ENCODE measurements around the gene KRTAP10-5. TPM values are rescaled to one million over a fixed set of nuclear protein-coding genes. Genes with fewer than 3 reads are reported as not detected.
"Not testable (repeated sequence)": the region's sequence is repeated elsewhere in the genome, so short reads cannot be mapped to it uniquely, and the experiment has no call there.

The KRTAP10-5 gene, protein sequence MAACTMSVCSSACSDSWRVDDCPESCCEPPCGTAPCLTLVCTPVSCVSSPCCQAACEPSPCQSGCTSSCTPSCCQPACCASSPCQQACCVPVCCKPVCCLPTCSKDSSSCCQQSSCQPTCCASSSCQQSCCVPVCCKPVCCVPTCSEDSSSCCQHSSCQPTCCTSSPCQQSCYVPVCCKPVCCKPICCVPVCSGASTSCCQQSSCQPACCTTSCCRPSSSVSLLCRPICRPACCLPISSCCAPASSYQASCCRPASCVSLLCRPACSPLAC
- polyA plus RNA-seq (ENCODE audit: insufficient read length in 3 of 3): not detected

DNA sequence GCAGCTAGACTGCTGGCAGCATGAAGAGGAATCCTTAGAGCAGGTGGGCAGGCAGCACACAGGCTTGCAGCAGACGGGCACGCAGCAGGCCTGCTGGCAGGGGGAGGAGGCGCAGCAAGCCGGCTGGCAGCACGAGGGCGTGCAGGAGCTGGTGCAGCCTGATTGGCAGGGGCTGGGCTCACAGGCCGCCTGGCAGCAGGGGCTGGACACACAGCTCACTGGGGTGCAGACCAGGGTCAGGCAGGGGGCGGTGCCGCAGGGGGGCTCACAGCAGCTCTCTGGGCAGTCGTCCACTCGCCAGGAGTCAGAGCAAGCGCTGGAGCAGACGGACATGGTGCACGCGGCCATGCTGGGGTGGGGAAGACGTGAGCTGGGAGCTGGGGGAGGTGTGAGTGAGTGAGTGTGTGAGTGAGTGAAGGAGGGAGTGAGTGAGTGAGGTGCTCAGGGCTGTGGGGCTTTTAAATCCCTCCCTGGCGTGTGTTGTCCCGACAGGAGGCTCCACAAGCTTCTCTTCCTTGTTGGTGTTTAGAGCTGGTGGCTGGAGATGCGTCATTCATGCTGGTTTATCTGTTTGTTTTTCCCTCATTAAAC is at the start of gene KRTAP10-5:
Gene KRTAP10-5, minus strand, starts transcription at position 374 of the 591 bp plus-strand sequence. Its CDS starts 26 bp downstream, at position 348.
- not testable (repeated sequence) for DNase-seq (ENCODE audit: low read depth in 3 of 3, low spot score in 2 of 3)

DNA sequence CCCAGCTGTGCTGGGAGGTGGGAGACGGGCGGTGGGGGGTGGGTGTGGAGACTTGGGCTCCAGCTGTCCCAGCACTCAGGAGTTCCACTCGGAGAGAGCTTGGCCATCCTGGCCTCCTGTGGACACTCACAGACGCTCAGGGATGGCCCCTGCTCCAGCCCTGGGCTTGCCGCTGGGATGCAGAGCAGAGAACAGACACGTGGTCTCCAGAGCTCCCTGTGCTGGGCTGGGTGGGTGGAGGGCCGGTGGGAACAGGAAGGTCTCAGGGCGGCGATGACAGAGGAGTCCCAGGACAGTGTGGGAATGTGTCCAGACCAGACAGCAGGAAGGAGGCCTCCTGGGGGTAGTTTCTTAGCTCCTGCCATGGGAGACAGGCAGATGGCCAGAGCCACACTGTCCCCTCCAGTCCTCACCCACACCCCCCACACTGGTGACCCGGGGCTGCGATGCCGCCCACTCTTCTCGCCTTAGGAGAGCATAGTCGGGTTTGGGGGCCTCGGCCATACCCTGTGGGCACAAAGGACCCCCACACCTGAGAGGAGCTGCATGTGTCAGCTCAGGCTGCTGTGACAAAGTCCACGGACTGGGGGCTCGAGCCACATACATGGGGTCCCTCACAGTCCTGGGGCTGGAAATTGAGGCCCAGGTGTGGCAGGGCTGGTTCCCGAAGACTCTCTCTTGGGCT is 48.4 kb upstream of the KRTAP10-5 start:
- no peak for DNase-seq (ENCODE audit: low read depth in 3 of 3, low spot score in 2 of 3)

DNA sequence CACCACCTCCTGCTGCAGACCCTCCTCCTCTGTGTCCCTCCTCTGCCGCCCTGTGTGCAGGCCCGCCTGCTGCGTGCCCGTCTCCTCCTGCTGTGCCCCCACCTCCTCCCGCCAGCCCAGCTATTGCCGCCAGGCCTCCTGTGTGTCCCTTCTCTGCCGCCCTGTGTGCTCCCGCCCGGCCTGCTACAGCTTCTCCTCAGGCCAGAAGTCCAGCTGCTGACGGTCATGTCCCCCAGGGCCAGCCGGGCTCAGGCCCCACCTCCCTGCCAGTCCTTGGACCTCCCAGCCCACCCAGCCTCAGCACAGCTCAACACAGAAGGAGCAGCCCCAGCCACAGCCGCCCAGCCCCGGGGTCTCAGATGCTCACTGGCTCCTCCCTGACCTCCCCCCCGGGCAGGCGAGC is 47.4 kb upstream of the KRTAP10-5 start:
- not testable (repeated sequence) for DNase-seq (ENCODE audit: low read depth in 3 of 3, low spot score in 2 of 3)

DNA sequence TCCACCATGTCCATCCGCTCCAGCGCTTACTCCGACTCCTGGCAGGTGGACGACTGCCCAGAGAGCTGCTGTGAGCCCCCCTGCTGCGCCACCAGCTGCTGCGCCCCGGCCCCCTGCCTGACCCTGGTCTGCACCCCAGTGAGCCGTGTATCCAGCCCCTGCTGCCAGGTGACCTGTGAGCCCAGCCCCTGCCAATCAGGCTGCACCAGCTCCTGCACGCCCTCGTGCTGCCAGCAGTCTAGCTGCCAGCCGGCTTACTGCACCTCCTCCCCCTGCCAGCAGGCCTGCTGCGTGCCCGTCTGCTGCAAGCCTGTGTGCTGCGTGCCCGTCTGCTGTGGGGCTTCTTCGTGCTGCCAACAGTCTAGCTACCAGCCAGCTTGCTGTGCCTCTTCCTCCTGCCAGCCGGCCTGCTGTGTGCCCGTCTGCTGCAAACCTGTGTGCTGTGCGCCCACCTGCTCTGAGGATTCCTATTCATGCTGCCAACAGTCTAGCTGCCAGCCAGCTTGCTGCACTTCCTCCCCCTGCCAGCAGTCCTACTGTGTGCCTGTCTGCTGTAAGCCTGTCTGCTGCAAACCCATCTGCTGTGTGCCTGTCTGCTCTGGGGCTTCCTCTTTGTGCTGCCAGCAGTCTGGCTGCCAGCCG is 46.9 kb upstream of the KRTAP10-5 start:
- not testable (repeated sequence) for DNase-seq (ENCODE audit: low read depth in 3 of 3, low spot score in 2 of 3)

DNA sequence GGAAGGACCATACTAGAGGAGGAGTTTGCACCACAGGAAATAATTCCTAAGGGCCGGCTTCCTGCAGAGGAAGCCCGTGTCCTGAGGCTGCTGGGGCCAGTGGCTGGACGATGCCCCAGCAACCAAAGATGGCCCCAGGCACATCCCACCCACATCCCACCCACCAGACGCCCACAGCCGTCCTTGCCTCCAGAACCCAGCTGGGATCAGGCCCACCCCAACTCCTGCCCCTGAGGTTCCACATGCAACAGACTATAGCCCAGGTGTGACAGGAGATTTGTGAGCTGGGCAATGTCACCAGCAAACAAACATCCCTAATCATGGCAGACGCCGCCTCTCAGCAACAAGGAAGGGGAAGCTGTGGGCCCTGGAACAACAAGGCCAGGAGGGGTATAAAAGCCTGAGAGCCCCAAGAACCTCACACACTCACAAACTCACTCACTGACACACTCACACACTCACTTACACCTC is 46.3 kb upstream of the KRTAP10-5 start, which contains the start of gene KRTAP10-9:
Gene KRTAP10-9, plus strand, starts transcription at position 421 of the 471 bp plus-strand sequence. CDS start 79 bp downstream, outside the sequence.
- no peak for DNase-seq (ENCODE audit: low read depth in 3 of 3, low spot score in 2 of 3)

DNA sequence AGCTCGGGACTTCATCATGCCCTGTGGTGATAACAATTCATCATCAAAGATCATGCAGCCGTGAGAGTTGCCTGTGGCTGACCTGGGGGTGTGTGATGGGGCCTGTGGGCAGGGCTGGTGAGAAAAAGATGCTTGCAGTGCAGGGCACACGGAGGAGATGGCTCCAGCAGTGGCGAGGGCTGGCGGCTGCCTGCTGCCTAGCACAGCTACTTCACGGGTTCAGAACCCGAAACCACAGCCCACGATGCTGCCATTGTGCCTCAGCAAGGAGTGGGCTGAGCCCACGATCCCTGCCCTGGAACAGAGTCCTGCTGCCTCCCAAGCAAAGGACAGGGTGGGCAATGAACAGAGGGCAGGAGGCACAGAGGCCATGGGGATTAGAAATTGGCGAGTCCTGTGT is 45.9 kb upstream of the KRTAP10-5 start:
- DNase-seq (ENCODE audit: low read depth in 3 of 3, low spot score in 2 of 3): no peak

DNA sequence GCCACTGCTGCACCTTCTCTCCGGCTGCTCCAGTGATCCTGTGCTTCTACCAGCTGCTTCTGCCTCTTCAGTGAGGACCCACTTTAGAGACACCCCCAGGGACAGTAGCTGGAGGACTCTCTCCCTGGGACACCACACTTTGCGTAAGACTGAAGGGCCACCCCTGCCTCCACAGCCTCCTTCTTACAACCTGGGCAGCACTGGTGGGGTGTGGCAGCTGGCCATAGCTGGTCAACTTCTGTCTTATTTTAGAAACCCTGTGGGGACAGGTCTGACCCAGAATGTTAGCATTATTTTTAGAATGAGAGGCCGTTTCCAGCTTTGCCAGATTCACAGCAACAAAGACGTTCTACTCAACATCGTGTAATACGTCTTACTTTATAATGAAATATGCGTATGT is 45.4 kb upstream of the KRTAP10-5 start:
- DNase-seq (ENCODE audit: low read depth in 3 of 3, low spot score in 2 of 3): no peak

DNA sequence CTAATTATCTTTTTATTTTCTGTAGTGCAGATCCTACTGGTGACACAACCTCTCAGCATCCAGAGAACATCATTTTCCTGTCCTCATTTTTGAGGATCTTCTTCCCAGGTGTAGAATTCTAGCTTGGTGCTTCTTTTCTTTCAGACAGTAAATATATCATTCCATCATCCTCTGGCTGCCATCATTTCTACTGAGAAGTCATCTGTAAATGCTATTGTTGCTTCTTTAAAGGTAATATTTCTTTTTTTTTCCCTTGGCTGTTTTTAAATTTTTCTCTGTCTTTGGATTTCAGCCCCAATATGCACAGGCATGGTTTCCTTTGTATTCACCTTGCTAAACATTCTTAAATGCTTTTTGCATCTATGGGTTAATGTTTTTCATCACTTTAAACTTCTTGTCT is 43.2 kb upstream of the KRTAP10-5 start:
- no peak for DNase-seq (ENCODE audit: low read depth in 3 of 3, low spot score in 2 of 3)

DNA sequence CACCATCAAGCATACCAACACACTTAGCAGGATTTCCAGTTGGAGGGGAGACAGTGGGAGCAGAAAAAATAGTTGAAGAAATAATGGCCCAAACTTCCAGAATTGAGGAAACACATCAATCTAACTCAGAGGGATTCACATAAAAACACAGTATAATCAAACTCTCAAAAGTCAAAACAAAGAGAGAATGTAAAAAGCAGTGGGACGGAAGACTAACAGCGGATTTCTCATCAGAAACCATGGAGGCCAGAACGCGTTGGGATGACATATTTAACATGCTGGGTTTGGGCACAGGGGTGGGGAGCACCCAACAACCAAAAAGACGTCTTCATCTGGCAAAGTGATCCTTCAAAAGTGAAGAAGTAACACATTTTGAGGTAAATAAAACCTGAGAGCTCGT is 39.5 kb upstream of the KRTAP10-5 start:
- DNase-seq (ENCODE audit: low read depth in 3 of 3, low spot score in 2 of 3): no peak

DNA sequence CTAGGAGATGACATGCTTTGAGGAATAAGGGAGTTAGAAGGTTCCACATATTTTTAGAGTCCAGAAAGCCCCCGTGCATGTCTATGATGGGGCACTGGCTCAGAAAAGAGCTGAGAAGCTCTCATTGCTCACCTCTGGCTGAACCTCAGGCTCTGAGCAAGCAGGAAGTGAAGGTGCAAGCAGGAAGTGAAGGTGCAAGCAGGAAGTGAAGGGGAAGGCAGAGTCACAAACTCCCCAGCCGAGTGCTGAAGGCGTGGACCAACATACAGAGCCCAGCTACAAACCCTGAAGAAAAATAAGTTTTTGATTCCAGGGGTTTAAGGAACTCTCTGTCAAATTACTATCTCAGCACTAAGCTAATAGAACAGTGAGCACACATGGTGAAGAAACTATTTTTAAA is 38.5 kb upstream of the KRTAP10-5 start:
- DNase-seq (ENCODE audit: low read depth in 3 of 3, low spot score in 2 of 3): no peak

DNA sequence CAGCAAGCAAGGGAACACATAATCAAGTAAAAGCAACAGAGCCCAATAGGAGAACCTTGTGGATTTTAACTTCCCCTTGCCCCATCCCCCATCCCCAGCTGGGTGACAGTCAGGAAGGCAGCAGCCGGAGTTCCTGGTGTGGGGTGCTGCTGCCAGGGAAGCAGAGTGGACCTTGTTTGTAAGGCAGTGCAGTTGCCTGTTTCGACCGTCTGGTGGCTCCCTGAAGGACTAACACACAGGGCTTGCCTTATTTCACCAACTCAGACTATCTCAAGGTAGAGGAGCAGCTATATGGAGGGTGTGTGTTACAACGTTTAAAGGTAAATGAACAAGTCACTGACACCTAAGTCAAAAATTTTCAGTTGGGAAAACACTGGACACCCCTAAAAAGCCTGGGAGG is 38.1 kb upstream of the KRTAP10-5 start:
- DNase-seq (ENCODE audit: low read depth in 3 of 3, low spot score in 2 of 3): no peak

DNA sequence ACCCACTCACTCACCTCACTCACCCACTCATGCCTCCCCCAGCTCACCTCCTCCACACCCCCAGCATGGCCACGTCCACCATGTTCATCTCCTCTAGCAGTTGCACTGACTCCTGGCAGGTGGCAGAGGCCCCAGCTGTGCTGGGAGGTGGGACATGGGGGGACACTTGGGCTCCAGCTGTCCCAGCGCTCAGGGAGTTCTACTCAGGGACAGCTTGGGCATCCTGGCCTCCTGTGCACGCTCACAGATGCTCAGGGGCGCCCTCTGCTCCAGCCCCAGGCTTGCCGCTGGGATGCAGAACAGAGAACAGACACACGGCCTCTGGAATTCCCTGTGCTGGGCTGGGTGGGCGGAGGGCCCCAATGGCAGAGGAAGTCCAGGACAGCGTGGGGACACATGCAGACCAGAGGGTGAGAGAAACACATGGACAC is 36.7 kb upstream of the KRTAP10-5 start:
- no peak for DNase-seq (ENCODE audit: low read depth in 3 of 3, low spot score in 2 of 3)

DNA sequence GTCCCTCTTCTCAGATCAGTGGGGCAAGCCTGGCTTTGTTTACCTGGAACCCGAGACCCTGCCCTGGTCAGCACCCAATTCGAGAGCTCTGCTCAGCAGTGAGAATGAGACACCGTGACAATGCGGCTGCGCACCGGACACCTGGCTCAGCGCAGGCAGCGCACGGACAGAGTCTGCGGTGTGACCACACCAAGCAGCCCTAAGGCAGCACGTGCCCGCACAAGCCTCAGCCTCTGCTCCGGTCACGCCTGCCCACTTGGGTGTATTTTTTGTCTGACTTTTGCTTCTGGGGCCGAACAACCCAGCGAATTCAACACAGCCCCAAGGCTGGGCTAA is 36.2 kb upstream of the KRTAP10-5 start:
- DNase-seq (ENCODE audit: low read depth in 3 of 3, low spot score in 2 of 3): no peak

DNA sequence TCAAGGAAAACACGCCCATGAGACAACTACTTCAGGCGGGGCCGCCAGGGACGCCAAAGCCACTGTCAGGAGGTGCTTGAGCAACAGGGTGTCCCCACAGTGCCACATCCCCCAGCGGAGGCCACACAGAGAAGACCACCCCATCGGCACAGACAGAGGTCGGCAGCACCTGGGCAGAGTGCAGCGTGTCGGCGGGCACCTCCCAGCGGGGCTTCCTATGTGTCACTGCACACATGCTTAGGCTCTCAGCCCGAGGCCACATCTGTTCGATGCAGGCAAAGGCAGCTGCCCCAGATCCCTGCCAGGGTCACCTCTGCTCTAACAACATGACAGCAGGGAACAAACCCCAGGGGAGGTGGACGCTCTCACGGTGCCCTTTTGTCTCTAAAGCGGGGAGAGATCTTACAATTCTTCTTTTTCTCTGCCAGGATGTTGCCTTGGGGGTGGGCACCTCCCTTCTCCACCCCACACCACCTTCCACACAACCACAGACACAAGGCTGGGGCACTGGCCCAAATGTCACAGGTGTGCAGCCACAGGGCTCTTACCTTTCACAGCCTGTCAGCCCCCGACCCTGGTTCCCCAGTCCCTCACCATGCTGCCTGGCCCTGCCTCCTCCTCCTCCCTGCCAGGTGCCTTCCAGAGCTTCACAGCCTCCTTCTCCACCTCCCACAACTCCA is 35.6 kb upstream of the KRTAP10-5 start:
- no peak for DNase-seq (ENCODE audit: low read depth in 3 of 3, low spot score in 2 of 3)

DNA sequence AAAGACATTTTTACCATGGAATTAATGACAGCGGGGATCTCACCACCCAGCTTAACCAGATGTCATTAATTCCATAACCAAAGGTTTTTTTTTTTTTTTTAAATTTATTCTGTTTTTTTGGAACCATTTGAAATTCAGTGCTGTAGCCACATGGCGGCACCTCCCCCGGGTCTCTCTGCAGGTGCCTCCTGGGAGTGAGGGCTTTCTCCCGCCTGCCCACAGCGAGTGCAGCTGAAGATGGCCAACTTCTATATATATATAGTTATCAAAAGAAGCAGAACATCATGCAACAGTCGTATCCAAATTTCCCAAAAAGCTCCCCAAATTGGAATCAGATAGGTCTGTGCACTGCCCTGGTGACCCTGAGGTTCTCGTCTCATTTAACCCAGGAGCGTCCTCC is 35.1 kb upstream of the KRTAP10-5 start:
- no peak for DNase-seq (ENCODE audit: low read depth in 3 of 3, low spot score in 2 of 3)

DNA sequence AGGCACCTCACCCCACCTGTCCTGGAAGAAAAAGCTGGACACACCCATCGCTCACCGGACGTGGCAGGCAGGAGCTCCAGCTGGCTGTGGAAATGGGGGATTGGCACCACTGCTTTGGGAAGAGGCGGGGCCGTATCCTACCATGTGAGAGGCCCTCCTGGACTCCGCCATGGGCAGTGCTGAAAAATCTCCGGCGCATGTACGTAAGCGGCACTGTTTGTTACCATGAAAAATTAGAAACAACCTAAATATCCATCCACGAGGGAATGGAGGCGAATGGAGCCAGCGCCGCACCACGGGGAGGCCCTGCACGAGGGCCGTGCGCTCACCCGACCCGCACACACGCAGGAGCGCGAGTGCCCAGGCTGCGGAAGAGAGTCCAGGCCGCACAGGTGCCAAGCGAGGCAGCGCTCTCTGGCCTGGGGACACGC is 34.6 kb upstream of the KRTAP10-5 start:
- no peak for DNase-seq (ENCODE audit: low read depth in 3 of 3, low spot score in 2 of 3)

DNA sequence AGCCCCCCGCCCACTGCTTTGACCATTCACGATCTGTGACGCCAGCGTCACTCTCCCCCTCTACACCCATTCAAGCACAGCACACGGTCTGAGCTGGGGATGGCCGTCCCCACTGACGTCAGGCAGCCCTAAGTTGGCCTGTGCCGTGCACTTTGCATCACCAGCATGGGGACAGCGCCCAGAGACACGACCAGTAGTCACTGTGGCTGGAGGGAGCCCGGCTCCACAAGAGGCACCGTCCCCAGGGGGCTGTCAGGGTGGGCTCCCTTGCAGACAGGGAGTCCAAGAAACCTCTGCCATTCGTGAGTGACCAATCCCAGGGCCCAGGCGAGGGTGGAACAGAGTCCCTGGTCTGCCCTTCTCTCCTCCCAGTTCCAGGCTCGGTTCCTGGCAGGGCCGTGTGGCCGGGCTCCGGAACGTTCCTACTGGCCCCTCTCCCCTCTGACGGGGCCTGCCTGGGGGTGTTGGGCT is 33.8 kb upstream of the KRTAP10-5 start:
- DNase-seq (ENCODE audit: low read depth in 3 of 3, low spot score in 2 of 3): no peak

DNA sequence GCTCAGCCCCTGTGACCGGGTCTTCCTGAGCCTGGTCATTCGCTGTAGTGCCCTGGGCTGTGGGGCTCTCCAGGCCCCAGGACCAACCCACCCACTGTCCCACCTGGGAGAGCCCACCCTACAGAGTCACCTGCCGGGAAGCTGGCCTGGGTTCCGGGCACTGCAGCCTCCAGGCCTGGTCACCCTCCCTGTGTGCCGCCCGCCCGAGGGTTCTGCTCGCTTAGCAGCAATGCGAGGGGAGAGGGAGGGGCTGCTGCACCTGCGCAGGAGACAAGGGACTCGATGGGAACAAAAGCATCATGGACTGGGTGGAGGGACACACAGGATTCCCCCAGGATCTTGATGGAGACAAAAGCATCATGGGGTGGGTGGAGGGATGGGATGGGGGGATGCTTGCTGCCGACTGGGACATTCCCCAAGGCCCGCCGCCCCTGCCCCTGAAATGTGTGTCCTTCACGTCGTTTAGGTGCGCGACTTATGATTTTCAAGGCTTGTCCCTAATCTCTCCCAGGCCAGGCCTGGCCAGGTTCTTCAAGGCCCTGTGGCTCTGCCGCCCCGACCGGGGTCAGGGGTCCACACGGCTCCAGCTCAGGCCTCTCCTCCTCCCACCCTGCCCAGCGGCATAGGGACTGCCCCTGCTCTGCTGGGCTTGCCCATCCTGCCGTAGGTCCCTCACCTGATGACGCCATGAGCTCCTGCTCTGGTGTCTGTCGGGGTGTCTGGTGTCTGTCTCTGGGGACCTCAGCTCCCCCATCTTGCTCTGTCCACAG is 33.2 kb upstream of the KRTAP10-5 start:
- DNase-seq (ENCODE audit: low read depth in 3 of 3, low spot score in 2 of 3): no peak

DNA sequence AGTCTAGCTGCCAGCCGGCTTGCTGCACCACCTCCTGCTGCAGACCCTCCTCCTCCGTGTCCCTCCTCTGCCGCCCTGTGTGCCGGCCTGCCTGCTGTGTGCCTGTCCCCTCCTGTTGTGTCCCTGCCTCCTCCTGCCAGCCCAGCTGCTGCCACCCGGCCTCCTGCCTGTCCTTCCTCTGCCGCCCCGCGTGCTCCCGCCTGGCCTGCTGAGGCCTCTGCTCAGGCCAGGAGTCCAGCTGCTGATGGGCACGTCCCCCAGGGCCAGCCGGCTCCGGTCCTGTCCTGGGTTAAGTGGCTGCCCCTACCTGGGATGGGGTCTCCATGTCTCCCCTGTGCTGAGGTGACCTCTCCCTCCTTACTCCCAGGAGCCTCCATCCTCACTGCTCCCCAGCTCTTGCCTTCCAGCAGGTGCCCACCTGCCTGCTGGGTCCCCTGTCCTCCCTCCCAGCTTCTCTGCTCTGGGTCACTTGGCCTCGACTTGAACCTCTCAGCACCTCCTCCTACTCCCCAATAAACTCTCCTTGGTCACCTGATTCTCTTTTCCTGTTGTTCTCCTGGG is 32.3 kb upstream of the KRTAP10-5 start:
- DNase-seq (ENCODE audit: low read depth in 3 of 3, low spot score in 2 of 3): no peak
